Measurements from ENCODE around the gene NKAIN2.
A peak's percentile ranks its signal among the peaks of the same experiment; 100 is the strongest.

NKAIN2 gene

GRCh38 chr6:124795643-124796463 is 992.2 kb downstream of the NKAIN2 start:
- DNase-seq, result peak; percentile 6

- no peak for DNase-seq
These were observed 992.9 kb downstream of the NKAIN2 start for GRCh38 chr6:124796464-124796970.

- no peak for DNase-seq
These were observed 993.6 kb downstream of the NKAIN2 start for GRCh38 chr6:124797224-124797623.

GRCh38 chr6:124798942-124799496 is 995.4 kb downstream of the NKAIN2 start:
- DNase-seq, result no peak

GRCh38 chr6:124799638-124800037 is 996.0 kb downstream of the NKAIN2 start:
- DNase-seq, result no peak

- DNase-seq, result no peak
These were observed 996.6 kb downstream of the NKAIN2 start for GRCh38 chr6:124800222-124800621.

GRCh38 chr6:124812067-124812466 is 1008.4 kb downstream of the NKAIN2 start:
- no peak for DNase-seq

- no peak for DNase-seq
These were observed 1015.7 kb downstream of the NKAIN2 start for GRCh38 chr6:124819346-124819745.

- DNase-seq, result no peak
These were observed 1018.5 kb downstream of the NKAIN2 start for GRCh38 chr6:124822204-124822613.

GRCh38 chr6:124822721-124823120 is 1019.1 kb downstream of the NKAIN2 start:
- no peak for DNase-seq

GRCh38 chr6:124823240-124824111 is 1019.8 kb downstream of the NKAIN2 start:
- no peak for DNase-seq

GRCh38 chr6:124825564-124825963 is 1021.9 kb downstream of the NKAIN2 start:
- DNase-seq, result no peak

- no peak for DNase-seq
These were observed 1026.2 kb downstream of the NKAIN2 start for GRCh38 chr6:124829822-124830221.

- DNase-seq, result no peak
These were observed 1026.8 kb downstream of the NKAIN2 start for GRCh38 chr6:124830506-124830905.

- DNase-seq, result no peak
These were observed 1050.8 kb downstream of the NKAIN2 start for GRCh38 chr6:124854338-124854922.

GRCh38 chr6:124857746-124858145 is 1054.1 kb downstream of the NKAIN2 start:
- no peak for DNase-seq

GRCh38 chr6:124858564-124858963 is 1054.9 kb downstream of the NKAIN2 start:
- no peak for DNase-seq

GRCh38 chr6:124859366-124859765 is 1055.7 kb downstream of the NKAIN2 start:
- DNase-seq, result no peak

GRCh38 chr6:124866040-124866439 is 1062.4 kb downstream of the NKAIN2 start:
- DNase-seq, result no peak

- no peak for DNase-seq
These were observed 1063.5 kb downstream of the NKAIN2 start for GRCh38 chr6:124867121-124867520.

GRCh38 chr6:124868481-124868880 is 1064.8 kb downstream of the NKAIN2 start:
- DNase-seq, result no peak

GRCh38 chr6:124869416-124869815 is 1065.8 kb downstream of the NKAIN2 start:
- no peak for DNase-seq
